Measurements from ENCODE around the gene FGFBP1.

DNA sequence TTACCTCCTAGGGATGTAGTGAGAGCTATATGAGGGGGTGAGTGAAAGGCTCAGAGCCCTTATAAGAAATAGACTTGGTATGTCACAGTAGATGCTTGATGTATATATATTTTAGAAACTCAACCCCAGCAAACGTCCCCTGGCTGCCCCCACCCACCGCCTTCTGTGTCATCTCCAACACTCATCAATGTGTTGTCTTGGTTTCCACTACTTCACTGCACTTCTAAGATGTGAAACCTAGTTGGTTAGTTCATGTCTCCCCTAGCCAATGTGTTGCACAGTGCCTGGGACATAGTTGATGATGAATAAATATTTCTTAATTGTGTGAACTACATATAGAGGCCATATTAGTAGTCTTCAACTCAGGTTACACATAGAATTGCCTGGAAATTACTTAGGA is 20.0 kb upstream of the FGFBP1 start:
- TF ChIP-seq, protein P1, sequence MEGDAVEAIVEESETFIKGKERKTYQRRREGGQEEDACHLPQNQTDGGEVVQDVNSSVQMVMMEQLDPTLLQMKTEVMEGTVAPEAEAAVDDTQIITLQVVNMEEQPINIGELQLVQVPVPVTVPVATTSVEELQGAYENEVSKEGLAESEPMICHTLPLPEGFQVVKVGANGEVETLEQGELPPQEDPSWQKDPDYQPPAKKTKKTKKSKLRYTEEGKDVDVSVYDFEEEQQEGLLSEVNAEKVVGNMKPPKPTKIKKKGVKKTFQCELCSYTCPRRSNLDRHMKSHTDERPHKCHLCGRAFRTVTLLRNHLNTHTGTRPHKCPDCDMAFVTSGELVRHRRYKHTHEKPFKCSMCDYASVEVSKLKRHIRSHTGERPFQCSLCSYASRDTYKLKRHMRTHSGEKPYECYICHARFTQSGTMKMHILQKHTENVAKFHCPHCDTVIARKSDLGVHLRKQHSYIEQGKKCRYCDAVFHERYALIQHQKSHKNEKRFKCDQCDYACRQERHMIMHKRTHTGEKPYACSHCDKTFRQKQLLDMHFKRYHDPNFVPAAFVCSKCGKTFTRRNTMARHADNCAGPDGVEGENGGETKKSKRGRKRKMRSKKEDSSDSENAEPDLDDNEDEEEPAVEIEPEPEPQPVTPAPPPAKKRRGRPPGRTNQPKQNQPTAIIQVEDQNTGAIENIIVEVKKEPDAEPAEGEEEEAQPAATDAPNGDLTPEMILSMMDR (IDR thresholded peaks at IDR 0.05), result no peak
- TF ChIP-seq EZH2 (IDR thresholded peaks at IDR 0.05), result no peak
- no peak for TF ChIP-seq EZH2phosphoT487 (IDR thresholded peaks at IDR 0.05)

Measured in neural progenitor cell (in vitro differentiated cells).